ENCODE data around the gene NLRP2B. TPM values are rescaled to one million over a fixed set of nuclear protein-coding genes. Genes with fewer than 3 reads are reported as not detected.

NLRP2B gene
- total RNA-seq, 1 experiment from 2014 or later, result not detected

- H3K9ac ChIP-seq (ENCODE audit: extremely low read depth, insufficient read length, low read length), result no peak overlapping the region
- no peak overlapping the region for H3K14ac ChIP-seq (ENCODE audit: insufficient read depth, low read length)
- no CpG with 5 or more reads among the region's 2 CpGs for WGBS (ENCODE audit: extremely low coverage, insufficient read length, low lambda C conversion rate)
Observed at GRCh38 chrX:57675320-57675719, 4.7 kb downstream of the NLRP2B start.

More at GRCh38 chrX:57675320-57675719, 4.7 kb downstream of the NLRP2B start:
- DNase-seq, result no peak
- H3K18ac ChIP-seq (ENCODE audit: insufficient read length, low read depth, low read length), result no peak overlapping the region
- no peak overlapping the region for H2BK5ac ChIP-seq (ENCODE audit: insufficient read length, low read length)
- H3K27me3 ChIP-seq (ENCODE audit: insufficient read depth, low read length), result no peaks in the 10 kb centered on the region
- H3K27me3 Mint-ChIP-seq (ENCODE audit: low read depth), result peaks cover 9% of the 10 kb centered on the region
- H2BK12ac ChIP-seq (ENCODE audit: insufficient read length, low read depth, low read length), result no peak overlapping the region
- no peak overlapping the region for H3K4ac ChIP-seq (ENCODE audit: low read depth, low read length)
- no peaks in the 10 kb centered on the region for H3K4me1 ChIP-seq (ENCODE audit: insufficient read depth, low read length)
- H2BK120ac ChIP-seq (ENCODE audit: low read depth, low read length, poor library complexity, severe bottlenecking), result no peak overlapping the region
- no peak overlapping the region for H3K56ac ChIP-seq (ENCODE audit: insufficient read length, low read depth, low read length)
- no peak overlapping the region for H2AK5ac ChIP-seq (ENCODE audit: insufficient read length, low read length)
- no peak overlapping the region for H3K23ac ChIP-seq (ENCODE audit: insufficient read length, low read depth, low read length)
- peaks cover 56% of the 10 kb centered on the region for H3K9me3 ChIP-seq (ENCODE audit: control insufficient read depth, low read depth, low read length)
- no peak overlapping the region for H3T11ph ChIP-seq (ENCODE audit: low read length)
- H3K79me2 ChIP-seq (ENCODE audit: insufficient read depth, low read length), result no peaks in the 10 kb centered on the region
- H4K8ac ChIP-seq (replicated peaks; ENCODE audit: insufficient read length, low read depth, low read length), result no peak overlapping the region
- H3K23me2 ChIP-seq (ENCODE audit: insufficient read length, low read depth, low read length, poor library complexity, severe bottlenecking), result no peaks in the 10 kb centered on the region
- no peak overlapping the region for H3K4me3 Mint-ChIP-seq
- H3K36me3 Mint-ChIP-seq (ENCODE audit: insufficient read depth in 1 of 3, low read depth in 3 of 3), result peaks cover 17 to 23% (median 23%) of the 10 kb centered on the region in 3 experiments
- H4K5ac ChIP-seq (ENCODE audit: insufficient read length, low read depth, low read length), result no peak overlapping the region
- no peak overlapping the region for H2AFZ ChIP-seq (ENCODE audit: low read length)
- H4K91ac ChIP-seq (ENCODE audit: insufficient read length, low read depth, low read length), result no peak overlapping the region
- no peak overlapping the region for H3K27ac ChIP-seq (ENCODE audit: insufficient read length, low read depth, low read length)
- H3K4me2 ChIP-seq (ENCODE audit: insufficient read depth, insufficient read length, low read length), result no peak overlapping the region
- no peaks in the 10 kb centered on the region for H4K20me1 ChIP-seq (ENCODE audit: control insufficient read depth, insufficient read depth, insufficient read length)
- H2BK15ac ChIP-seq (ENCODE audit: low read depth, low read length), result no peak overlapping the region
- no peak overlapping the region for H3K27ac Mint-ChIP-seq
- no peak for TF ChIP-seq CTCF (conservative IDR thresholded peaks at IDR 0.05)
- H3K9me3 Mint-ChIP-seq, result peaks cover 83 to 87% of the 10 kb centered on the region in 2 experiments
- peaks cover 0 to 3% of the 10 kb centered on the region in 2 experiments; a peak in 1 of 4 replicates for H3K4me1 Mint-ChIP-seq
- no peak overlapping the region for H2BK20ac ChIP-seq (ENCODE audit: low read depth, low read length, poor library complexity, severe bottlenecking)
- no peaks in the 10 kb centered on the region for H3K79me1 ChIP-seq (ENCODE audit: insufficient read depth, low read depth, low read length, poor library complexity, severe bottlenecking)

Data from H9 (cell line).